H9 (cell line): ENCODE data around the gene PGA3. TPM values are rescaled to one million over a fixed set of nuclear protein-coding genes. Genes with fewer than 3 reads are reported as not detected.
"Not testable (repeated sequence)": the region's sequence is repeated elsewhere in the genome, so short reads cannot be mapped to it uniquely, and the experiment has no call there.

ENCODE experiments used
- DNase-seq: peaks from one replicate; pipeline ENCODE4 v3.0.0-alpha.2; 2017
- H2AFZ ChIP-seq: one replicate; pipeline ENCODE4 v1.6.1; 2013; ENCODE audit warnings: mild to moderate bottlenecking, low read length, control low read depth, moderate library complexity
- H2AK5ac ChIP-seq: 2 replicates; pipeline ENCODE4 v1.6.1; 2013; ENCODE audit warnings: low read length, control low read depth, mixed read lengths; ENCODE audit not compliant: insufficient read length
- H2BK120ac ChIP-seq: one replicate; pipeline ENCODE4 v1.6.1; 2013; ENCODE audit warnings: low read depth, mild to moderate bottlenecking, low read length, control low read depth, inconsistent platforms; ENCODE audit not compliant: poor library complexity, severe bottlenecking
- H2BK12ac ChIP-seq: 2 replicates; pipeline ENCODE4 v1.6.1; 2013; ENCODE audit warnings: low read length, control low read depth, mixed read lengths, low read depth; ENCODE audit not compliant: insufficient read length
- H2BK15ac ChIP-seq: 2 replicates; pipeline ENCODE4 v1.6.1; 2013; ENCODE audit warnings: low read depth, low read length, control low read depth
- H2BK20ac ChIP-seq: one replicate; pipeline ENCODE4 v1.6.1; 2013; ENCODE audit warnings: low read depth, mild to moderate bottlenecking, low read length, control low read depth, inconsistent platforms; ENCODE audit not compliant: poor library complexity, severe bottlenecking
- H2BK5ac ChIP-seq: 2 replicates; pipeline ENCODE4 v1.6.1; 2013; ENCODE audit warnings: low read length, control low read depth, mixed read lengths; ENCODE audit not compliant: insufficient read length
- H3K14ac ChIP-seq: 2 replicates; pipeline ENCODE4 v1.6.1; 2013; ENCODE audit warnings: low read length, control low read depth; ENCODE audit not compliant: insufficient read depth
- H3K18ac ChIP-seq: 2 replicates; pipeline ENCODE4 v1.6.1; 2013; ENCODE audit warnings: low read depth, mild to moderate bottlenecking, mixed read lengths, low read length, control low read depth; ENCODE audit not compliant: insufficient read length
- H3K23ac ChIP-seq: 2 replicates; pipeline ENCODE4 v1.6.1; 2013; ENCODE audit warnings: low read length, control low read depth, mixed read lengths, low read depth; ENCODE audit not compliant: insufficient read length
- H3K23me2 ChIP-seq: 2 replicates; pipeline ENCODE4 v1.6.1; 2013; ENCODE audit warnings: low read depth, mild to moderate bottlenecking, mixed read lengths, low read length, control low read depth; ENCODE audit not compliant: insufficient read length, poor library complexity, severe bottlenecking
- H3K27ac ChIP-seq: 2 replicates; pipeline ENCODE4 v1.5.1; 2013; ENCODE audit warnings: low read length, control low read depth, mixed read lengths, low read depth; ENCODE audit not compliant: insufficient read length
- H3K27me3 ChIP-seq: 2 replicates; pipeline ENCODE4 v1.6.1; 2013; ENCODE audit warnings: low read length, control low read depth, inconsistent platforms; ENCODE audit not compliant: insufficient read depth
- H3K4ac ChIP-seq: 2 replicates; pipeline ENCODE4 v1.6.1; 2013; ENCODE audit warnings: low read depth, mild to moderate bottlenecking, control low read depth, inconsistent platforms, low read length, moderate library complexity
- H3K4me1 ChIP-seq: 2 replicates; pipeline ENCODE4 v1.6.1; 2013; ENCODE audit warnings: low read length, control low read depth, inconsistent platforms; ENCODE audit not compliant: insufficient read depth
- H3K4me2 ChIP-seq: 2 replicates; pipeline ENCODE4 v1.6.1; 2013; ENCODE audit warnings: low read length, control low read depth, mixed read lengths; ENCODE audit not compliant: insufficient read length, insufficient read depth
- H3K56ac ChIP-seq: 2 replicates; pipeline ENCODE4 v1.6.1; 2013; ENCODE audit warnings: low read depth, mild to moderate bottlenecking, mixed read lengths, low read length, control low read depth; ENCODE audit not compliant: insufficient read length
- H3K79me1 ChIP-seq: 2 replicates; pipeline ENCODE4 v1.6.1; 2013; ENCODE audit warnings: low read depth, mild to moderate bottlenecking, moderate library complexity, low read length, control low read depth, inconsistent platforms; ENCODE audit not compliant: insufficient read depth, poor library complexity, severe bottlenecking
- H3K79me2 ChIP-seq: 2 replicates; pipeline ENCODE4 v1.6.1; 2013; ENCODE audit warnings: low read length, control low read depth, inconsistent platforms; ENCODE audit not compliant: insufficient read depth
- H3K9ac ChIP-seq: 2 replicates; pipeline ENCODE4 v1.6.1; 2013; ENCODE audit warnings: low read length, control low read depth, mixed read lengths; ENCODE audit not compliant: insufficient read length; ENCODE audit errors: extremely low read depth
- H3K9me3 ChIP-seq: one replicate; pipeline ENCODE4 v1.6.1; 2013; ENCODE audit warnings: low read depth, low read length, inconsistent platforms; ENCODE audit not compliant: control insufficient read depth
- H3T11ph ChIP-seq: one replicate; pipeline ENCODE4 v1.6.1; 2013; ENCODE audit warnings: mild to moderate bottlenecking, low read length, control low read depth, inconsistent platforms
- H4K20me1 ChIP-seq: one replicate; pipeline ENCODE4 v1.6.1; 2013; ENCODE audit not compliant: control insufficient read depth, insufficient read length, insufficient read depth
- H4K5ac ChIP-seq: 2 replicates; pipeline ENCODE4 v1.6.1; 2013; ENCODE audit warnings: low read depth, mild to moderate bottlenecking, mixed read lengths, low read length, control low read depth; ENCODE audit not compliant: insufficient read length
- H4K8ac ChIP-seq: replicated peaks from 2 replicates; pipeline ENCODE4 v1.6.1; 2013; ENCODE audit warnings: low read length, control low read depth, mixed read lengths, low read depth; ENCODE audit not compliant: insufficient read length
- H4K91ac ChIP-seq: 2 replicates; pipeline ENCODE4 v1.6.1; 2013; ENCODE audit warnings: low read depth, mild to moderate bottlenecking, moderate library complexity, mixed read lengths, low read length, control low read depth; ENCODE audit not compliant: insufficient read length
- H3K27ac Mint-ChIP-seq, 3 experiments: 2 replicates in 2 of 3; 3 replicates in 1 of 3; pipeline ENCODE4 v1.8.0; 2020 to 2021; ENCODE audit warnings: mixed read lengths in 3 of 3, mild to moderate bottlenecking in 1 of 3, moderate library complexity in 1 of 3
- H3K27me3 Mint-ChIP-seq: 2 replicates; pipeline ENCODE4 v1.8.0; 2021; ENCODE audit warnings: low read depth, mild to moderate bottlenecking, moderate library complexity, mixed read lengths
- H3K36me3 Mint-ChIP-seq, 3 experiments: 2 replicates in 2 of 3; 3 replicates in 1 of 3; pipeline ENCODE4 v1.8.0; 2020 to 2021; ENCODE audit warnings: low read depth in 3 of 3, mixed read lengths in 3 of 3; ENCODE audit not compliant: insufficient read depth in 1 of 3
- H3K4me1 Mint-ChIP-seq, 2 experiments: 2 replicates each; pipeline ENCODE4 v1.8.0; 2020; ENCODE audit warnings: mixed read lengths in 2 of 2
- H3K4me3 Mint-ChIP-seq, 2 experiments: 2 replicates in 1 of 2; 3 replicates in 1 of 2; pipeline ENCODE4 v1.8.0; 2020 to 2021; ENCODE audit warnings: mild to moderate bottlenecking in 2 of 2, mixed read lengths in 2 of 2, moderate library complexity in 1 of 2
- H3K9me3 Mint-ChIP-seq, 2 experiments: 2 replicates in 1 of 2; 3 replicates in 1 of 2; pipeline ENCODE4 v1.8.0; 2020; ENCODE audit warnings: mild to moderate bottlenecking in 2 of 2, mixed read lengths in 2 of 2, moderate library complexity in 1 of 2
- WGBS: extraction: QIAGEN DNeasy Blood & Tissue Kit; methylation state at CpG from one replicate; pipeline ENCODE4 v1.1.7; 2013; ENCODE audit warnings: missing lambda C conversion rate, low lambda C conversion rate, mixed read lengths; ENCODE audit not compliant: insufficient read length; ENCODE audit errors: extremely low coverage; 5-methylcytosine and 5-hydroxymethylcytosine counted together
- total RNA-seq: library from RNA; stranded (reverse); gene quantifications from 2 replicates; pipeline ENCODE4 v1.2.1, GENCODE V29; 2021

Gene PGA3
- total RNA-seq, 1 experiment from 2014 or later: not detected

DNA sequence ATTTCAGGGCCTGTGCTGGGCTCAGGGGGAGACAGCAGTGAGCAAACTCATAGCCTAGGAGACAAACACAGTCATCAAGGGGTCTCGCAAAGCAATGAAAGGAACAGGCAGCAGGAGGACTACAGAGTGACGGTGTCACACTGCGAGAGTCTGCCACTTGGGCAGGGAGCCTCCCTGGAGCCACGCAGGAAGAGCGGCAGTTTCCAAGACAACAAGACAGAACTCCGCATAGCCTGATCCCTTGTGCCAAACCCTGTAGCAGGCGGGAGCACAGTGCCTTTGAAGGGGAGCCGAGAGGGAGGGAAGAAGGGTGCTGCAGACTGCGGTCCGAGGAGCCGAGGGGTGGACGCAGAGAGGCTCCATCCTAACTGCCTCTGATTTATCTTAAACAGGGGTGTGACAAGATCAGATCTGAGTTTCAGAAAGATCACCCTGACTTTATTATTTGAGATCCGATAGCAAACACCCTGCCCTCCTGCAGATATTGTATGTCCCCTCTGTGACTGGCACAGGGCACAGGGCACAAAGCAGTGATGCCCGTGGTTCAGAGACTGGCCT, 1.3 kb downstream of the PGA3 start:
- not testable (repeated sequence) for H3K27me3 ChIP-seq, H3K27ac Mint-ChIP-seq, H3K9me3 Mint-ChIP-seq, H2BK20ac ChIP-seq, DNase-seq, H2BK12ac ChIP-seq, H3K4me1 ChIP-seq, H3T11ph ChIP-seq, H3K23me2 ChIP-seq, H3K9ac ChIP-seq, H3K79me1 ChIP-seq, H4K91ac ChIP-seq, H2AFZ ChIP-seq, H2BK120ac ChIP-seq, H3K9me3 ChIP-seq, H3K4me2 ChIP-seq, H3K18ac ChIP-seq, H3K27ac ChIP-seq, H3K4ac ChIP-seq, H4K5ac ChIP-seq, H2BK5ac ChIP-seq, H3K79me2 ChIP-seq, H2AK5ac ChIP-seq, H3K27me3 Mint-ChIP-seq, H4K20me1 ChIP-seq, H3K56ac ChIP-seq, H3K23ac ChIP-seq, H4K8ac ChIP-seq, H3K36me3 Mint-ChIP-seq, H2BK15ac ChIP-seq, H3K14ac ChIP-seq, H3K4me3 Mint-ChIP-seq
- peaks cover 3 to 15% of the 10 kb centered on the region in 2 experiments for H3K4me1 Mint-ChIP-seq
- WGBS: no CpG with 5 or more reads among the region's 14 CpGs

DNA sequence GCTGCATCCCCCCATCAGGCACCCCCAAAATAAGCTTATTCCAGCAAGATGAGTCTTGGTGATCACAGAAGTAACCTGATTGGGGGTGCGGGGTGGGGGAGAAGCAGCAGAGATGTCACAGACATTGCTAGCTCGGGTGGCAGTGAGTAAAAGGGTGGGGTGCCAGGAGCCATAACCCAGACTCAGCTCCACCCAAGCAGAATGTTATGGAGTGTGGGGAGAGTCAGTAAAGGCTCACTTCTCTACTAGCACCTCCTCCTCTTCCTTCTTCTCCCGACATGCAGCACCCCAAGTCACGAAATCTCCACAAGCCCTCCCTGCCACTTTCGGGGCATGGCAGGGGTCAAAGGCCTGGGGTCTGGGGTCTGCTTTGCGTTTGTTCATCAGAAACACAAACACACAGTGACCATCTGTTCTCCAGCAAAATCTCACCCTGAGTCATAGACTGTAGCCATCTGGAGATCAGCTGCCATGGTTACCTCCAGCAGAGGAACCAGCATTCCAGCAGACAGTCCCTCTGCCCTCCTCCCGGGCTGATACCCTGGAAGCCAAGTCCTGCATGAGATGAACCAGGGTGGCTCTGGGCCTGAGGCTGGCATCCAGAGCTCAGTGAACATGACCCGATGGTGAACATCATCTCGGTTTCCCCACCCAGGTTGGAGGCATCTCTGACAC, 4.5 kb downstream of the PGA3 start:
- H2AK5ac ChIP-seq: not testable (repeated sequence)

More for the DNA sequence above, 4.5 kb downstream of the PGA3 start:
- not testable (repeated sequence) for H4K8ac ChIP-seq, H2BK5ac ChIP-seq, H4K5ac ChIP-seq, DNase-seq, H3K27me3 ChIP-seq, H3K4me2 ChIP-seq, H3K27ac ChIP-seq, H3K27ac Mint-ChIP-seq, H3K14ac ChIP-seq, H3K4me3 Mint-ChIP-seq, H2BK20ac ChIP-seq, H3K23ac ChIP-seq, H3K23me2 ChIP-seq, H3K27me3 Mint-ChIP-seq, H2BK12ac ChIP-seq, H3K4me1 ChIP-seq, H2BK15ac ChIP-seq, H3K9ac ChIP-seq, H3K9me3 ChIP-seq, H3K56ac ChIP-seq, H3K18ac ChIP-seq, H3K79me2 ChIP-seq, H4K91ac ChIP-seq, H3K36me3 Mint-ChIP-seq, H2AFZ ChIP-seq, H3K79me1 ChIP-seq, H3T11ph ChIP-seq, H3K9me3 Mint-ChIP-seq, H3K4ac ChIP-seq, H2BK120ac ChIP-seq, H4K20me1 ChIP-seq
- no CpG with 5 or more reads among the region's 9 CpGs for WGBS
- peaks cover 3 to 12% of the 10 kb centered on the region in 2 experiments for H3K4me1 Mint-ChIP-seq
